Naive thymus-derived CD4-positive, alpha-beta T cell (primary cell): ENCODE results near the gene HIRIP3. TPM values are rescaled to one million over a fixed set of nuclear protein-coding genes. Genes with fewer than 3 reads are reported as not detected.

Experiments
- ATAC-seq: fragments of 150-1000 bp; cut with Tn5 transposase; 2 replicates; pipeline ENCODE4 v1.10.0; 2021; ENCODE audit warnings: mild to moderate bottlenecking, moderate library complexity
- CTCF ChIA-PET: fragments of 350-600 bp; sonication (Branson Sonifier 250); formaldehyde crosslinking; loops from one replicate; lab custom pipeline; 2021; ENCODE audit warnings: antibody characterized with exemption; lab: Charles Lee
- POLR2A ChIA-PET: fragments of 350-600 bp; sonication (Branson Sonifier 250); formaldehyde crosslinking; loops from one replicate; lab custom pipeline; 2021; ENCODE audit warnings: antibody characterized with exemption, inconsistent platforms; lab: Charles Lee
- DNase-seq, 9 donors: peaks; one replicate each; pipeline versions ENCODE4 v3.0.0 to v3.0.0-alpha.2; 2020 to 2022; ENCODE audit warnings: mixed read lengths in 1 of 9
- H3K27ac ChIP-seq: one replicate; pipeline ENCODE4 v1.7.0; 2013; ENCODE audit warnings: mild to moderate bottlenecking, low read depth, low read length, moderate library complexity
- H3K27me3 ChIP-seq, 2 donors: one replicate each; pipeline ENCODE4 v1.7.0; 2013; ENCODE audit warnings: low read length in 2 of 2, mild to moderate bottlenecking in 2 of 2, moderate library complexity in 2 of 2; ENCODE audit not compliant: control insufficient read depth in 2 of 2, insufficient read depth in 2 of 2
- H3K36me3 ChIP-seq, 3 experiments: 1 replicate in 2 of 3; 2 replicates in 1 of 3; pipeline ENCODE4 v1.7.0; 2013; ENCODE audit warnings: low read length in 3 of 3, mild to moderate bottlenecking in 3 of 3, moderate library complexity in 1 of 3; ENCODE audit not compliant: insufficient read depth in 3 of 3, control insufficient read depth in 2 of 3
- H3K4me1 ChIP-seq, 2 donors: one replicate each; pipeline ENCODE4 v1.7.0; 2013; ENCODE audit warnings: low read length in 2 of 2, mild to moderate bottlenecking in 2 of 2, moderate library complexity in 1 of 2; ENCODE audit not compliant: control insufficient read depth in 2 of 2, insufficient read depth in 2 of 2
- H3K4me3 ChIP-seq: 2 replicates; pipeline ENCODE4 v1.7.0; 2013; ENCODE audit warnings: mild to moderate bottlenecking, low read length
- H3K9me3 ChIP-seq, 3 experiments: 1 replicate in 2 of 3; 2 replicates in 1 of 3; pipeline ENCODE4 v1.7.0; 2013; ENCODE audit warnings: low read length in 3 of 3; ENCODE audit not compliant: control insufficient read depth in 2 of 3
- H3K27ac Mint-ChIP-seq, 9 donors: one replicate each; pipeline ENCODE4 v1.8.0; 2020 to 2022; ENCODE audit warnings: mixed read lengths in 9 of 9, mild to moderate bottlenecking in 8 of 9, moderate library complexity in 5 of 9, inconsistent platforms in 2 of 9
- H3K27me3 Mint-ChIP-seq, 5 donors: one replicate each; pipeline ENCODE4 v1.8.0; 2021 to 2022; ENCODE audit warnings: mixed read lengths in 5 of 5, mild to moderate bottlenecking in 1 of 5
- H3K36me3 Mint-ChIP-seq, 5 donors: one replicate each; pipeline ENCODE4 v1.8.0; 2020 to 2022; ENCODE audit warnings: mixed read lengths in 5 of 5, mild to moderate bottlenecking in 3 of 5, inconsistent platforms in 1 of 5
- H3K4me1 Mint-ChIP-seq, 7 donors: one replicate each; pipeline ENCODE4 v1.8.0; 2020 to 2022; ENCODE audit warnings: mixed read lengths in 7 of 7, mild to moderate bottlenecking in 3 of 7, inconsistent platforms in 1 of 7
- H3K4me3 Mint-ChIP-seq, 10 donors: one replicate each; pipeline ENCODE4 v1.8.0; 2020 to 2022; ENCODE audit warnings: mild to moderate bottlenecking in 10 of 10, mixed read lengths in 10 of 10, moderate library complexity in 6 of 10, inconsistent platforms in 2 of 10
- H3K9me3 Mint-ChIP-seq, 11 donors: one replicate each; pipeline ENCODE4 v1.8.0; 2020 to 2022; ENCODE audit warnings: mixed read lengths in 11 of 11, mild to moderate bottlenecking in 4 of 11, inconsistent platforms in 1 of 11, moderate library complexity in 1 of 11
- intact Hi-C, 2 donors: fragments of 100-400 bp; cut with micrococcal nuclease; formaldehyde crosslinking; loops; one replicate each; pipeline ENCODE4 v1.15.1; 2023
- polyA plus RNA-seq, 2 donors: library from polyadenylated mRNA; unstranded; fragments of 300-500 nt; fragmentation: Illumina TruSeq; gene quantifications; one replicate each; pipeline ENCODE4 v1.2.3, GENCODE V29; 2021
- total RNA-seq, 6 experiments: library from RNA in 5 of 6; stranded (reverse) in 5 of 6; gene quantifications; 1 replicate in 5 of 6; 2 replicates in 1 of 6; pipeline ENCODE4 v1.2.3 and lab custom pipeline; 2021 to 2026

Gene HIRIP3
- total and polyA plus RNA-seq, 7 experiments from 2014 or later = 14.4 to 37.6 (median 21.5) TPM

DNA sequence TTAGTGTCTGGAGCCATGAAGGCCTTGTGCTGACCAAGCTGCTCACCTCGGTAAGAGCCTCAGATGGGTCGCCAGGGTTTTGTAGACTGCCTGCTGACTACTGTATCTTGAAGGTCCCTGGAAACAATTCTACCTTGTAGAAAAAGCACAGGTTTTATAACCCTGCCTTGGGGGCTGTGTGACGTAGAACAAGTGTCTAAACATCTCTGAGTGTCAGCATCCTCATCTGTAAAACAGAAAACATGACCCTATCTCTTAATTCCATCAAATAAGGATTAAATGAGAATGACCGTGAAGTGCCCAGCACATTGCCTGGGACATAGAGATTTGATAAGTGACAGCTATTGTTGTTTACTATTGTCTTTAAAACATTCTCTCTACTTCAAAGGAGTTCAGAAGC, 27.2 kb downstream of the HIRIP3 start:
- CTCF ChIA-PET = no interaction called here
- H3K27ac Mint-ChIP-seq = peak overlapping the region in 1 of 9 donors; percentile 67
- POLR2A ChIA-PET = no interaction called here

GRCh38 chr16:29963021-29963743, 32.2 kb downstream of the HIRIP3 start:
- Mint-ChIP-seq H3K4me3 (peak overlapping the region; percentile 88 to 94 (median 92)), H3K36me3 (peaks cover 1 to 7% (median 2%) of the 10 kb centered on the region in 5 donors), H3K9me3 (peaks cover 0 to 2% (median 0%) of the 10 kb centered on the region in 11 donors), H3K4me1 (peaks cover 8 to 31% (median 23%) of the 10 kb centered on the region in 7 donors), H3K27ac (peak overlapping the region; percentile 86 to 97 (median 93)), H3K27me3 (no peaks in the 10 kb centered on the region)
- H3K27ac ChIP-seq = peak overlapping the region; percentile 85
- peaks cover 0 to 8% (median 0%) of the 10 kb centered on the region in 3 experiments for H3K36me3 ChIP-seq
- no peak overlapping the region for H3K4me3 ChIP-seq
- ChIA-PET POLR2A (interaction anchor here (0.7 to 6.6 kb wide), 6 partner anchors 10 to 116 kb away, joined by 3 to 79 read pairs (median 14); partner anchors contain the start of genes HIRIP3, INO80E, KCTD13 and TAOK2), CTCF (no interaction called here)
- no peaks in the 10 kb centered on the region for H3K27me3 ChIP-seq
- ATAC-seq = no peak
- H3K4me1 ChIP-seq = peaks cover 10 to 17% of the 10 kb centered on the region in 2 donors
- H3K9me3 ChIP-seq = no peaks in the 10 kb centered on the region
- intact Hi-C loops = loop anchor here (2.0 to 5.0 kb wide), 2 partner anchors 34 to 146 kb away; partner anchors contain the start of genes HIRIP3 (in 1 of the 2), INO80E (in 1 of the 2) and PAGR1 (in 1 of the 2)
- no peak for DNase-seq

More for the DNA sequence above, 27.2 kb downstream of the HIRIP3 start:
- Histone ChIP-seq H3K27me3 (no peaks in the 10 kb centered on the region), H3K27ac (no peak overlapping the region), H3K4me1 (peaks cover 0 to 1% of the 10 kb centered on the region in 2 donors), H3K9me3 (no peaks in the 10 kb centered on the region), H3K4me3 (no peak overlapping the region), H3K36me3 (peaks cover 0 to 16% (median 0%) of the 10 kb centered on the region in 3 experiments)
- no peak for DNase-seq
- ATAC-seq = no peak
- intact Hi-C loops = no loop called here
- no peak overlapping the region for H3K4me3 Mint-ChIP-seq
- no peaks in the 10 kb centered on the region for H3K9me3 Mint-ChIP-seq
- H3K27me3 Mint-ChIP-seq = no peaks in the 10 kb centered on the region
- H3K36me3 Mint-ChIP-seq = peaks cover 8 to 23% (median 18%) of the 10 kb centered on the region in 5 donors
- peaks cover 6 to 16% (median 13%) of the 10 kb centered on the region in 7 donors for H3K4me1 Mint-ChIP-seq

DNA sequence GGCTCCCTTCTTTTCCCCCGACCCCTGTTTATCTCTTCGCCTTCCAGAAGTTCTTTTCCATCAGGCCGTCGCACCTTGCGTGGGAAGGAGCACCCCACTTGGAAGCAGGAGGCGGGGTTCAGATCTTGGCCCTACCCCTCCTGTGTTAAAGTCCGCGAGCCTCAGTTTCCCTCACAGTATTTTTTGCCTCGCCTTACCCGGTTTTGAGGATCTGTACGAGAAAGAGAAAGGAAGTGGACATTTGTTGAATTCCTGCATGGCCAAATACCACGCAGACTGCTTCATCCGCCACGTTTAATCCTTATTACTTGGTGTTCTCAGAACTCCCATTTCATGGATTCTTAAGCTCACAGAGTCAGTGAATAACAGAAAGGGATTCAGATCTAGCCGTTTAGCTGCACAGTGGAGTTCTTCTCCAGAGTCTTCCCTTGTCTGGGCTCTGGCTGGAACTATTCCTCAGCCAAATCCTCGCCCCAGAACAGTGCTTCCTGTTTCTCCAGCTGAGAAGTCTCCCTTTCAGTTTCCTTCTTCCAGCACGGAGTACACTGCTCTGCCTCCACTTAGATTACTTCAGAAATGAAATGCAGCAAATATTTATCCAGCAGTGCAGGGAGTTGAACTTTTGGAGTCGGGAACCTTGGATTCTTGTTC, 32.9 kb downstream of the HIRIP3 start:
- peaks cover 0 to 4% (median 0%) of the 10 kb centered on the region in 5 donors for H3K36me3 Mint-ChIP-seq
- intact Hi-C loops = loop anchor here (1.0 to 5.0 kb wide), 5 partner anchors 11 to 146 kb away; partner anchors contain the start of genes INO80E (in 2 of the 2), CDIPT (in 1 of the 2), HIRIP3 (in 1 of the 2) and PAGR1 (in 1 of the 2)
- Histone ChIP-seq H3K27me3 (no peaks in the 10 kb centered on the region), H3K27ac (peak overlapping the region; percentile 85), H3K4me3 (peak overlapping the region; percentile 91), H3K36me3 (peaks cover 0 to 3% (median 0%) of the 10 kb centered on the region in 3 experiments), H3K4me1 (peaks cover 10 to 17% of the 10 kb centered on the region in 2 donors), H3K9me3 (no peaks in the 10 kb centered on the region)
- DNase-seq (no peak), ATAC-seq (no peak)
- peak overlapping the region; percentile 86 to 97 (median 93) for H3K27ac Mint-ChIP-seq
- no peaks in the 10 kb centered on the region for H3K27me3 Mint-ChIP-seq
- ChIA-PET CTCF (interaction anchor here (1.0 to 1.2 kb wide), 2 partner anchors 36 to 147 kb away, joined by 3 to 5 read pairs; partner anchors contain the start of genes KCTD13 and PAGR1), POLR2A (interaction anchor here (0.5 to 6.6 kb wide), 10 partner anchors 12 to 165 kb away, joined by 3 to 79 read pairs (median 4); partner anchors contain the start of genes CDIPT, HIRIP3, INO80E and KCTD13)
- H3K9me3 Mint-ChIP-seq = peaks cover 0 to 2% (median 0%) of the 10 kb centered on the region in 11 donors
- H3K4me3 Mint-ChIP-seq = peak overlapping the region; percentile 88 to 94 (median 92)
- peaks cover 8 to 31% (median 23%) of the 10 kb centered on the region in 7 donors for H3K4me1 Mint-ChIP-seq

GRCh38 chr16:29961479-29962343, 33.7 kb downstream of the HIRIP3 start, which contains the start of gene TMEM219:
Gene TMEM219 (plus strand): TSS chr16:29962079. CDS start chr16:29963144, 1,065 bp downstream.
- Histone ChIP-seq H3K4me1 (peaks cover 10 to 17% of the 10 kb centered on the region in 2 donors), H3K4me3 (peak within 1 kb of the TSS; percentile 91), H3K36me3 (peaks cover 0 to 3% (median 0%) of the 10 kb centered on the region in 3 experiments), H3K9me3 (no peaks in the 10 kb centered on the region), H3K27me3 (no peaks in the 10 kb centered on the region), H3K27ac (peak within 1 kb of the TSS; percentile 85)
- Mint-ChIP-seq H3K9me3 (peaks cover 0 to 2% (median 0%) of the 10 kb centered on the region in 11 donors), H3K36me3 (peaks cover 0 to 4% (median 0%) of the 10 kb centered on the region in 5 donors), H3K27me3 (no peaks in the 10 kb centered on the region), H3K4me1 (peaks cover 8 to 31% (median 23%) of the 10 kb centered on the region in 7 donors), H3K4me3 (peak within 1 kb of the TSS; percentile 88 to 94 (median 92)), H3K27ac (peak within 1 kb of the TSS; percentile 88 to 97 (median 95))
- peak; percentile 94 for ATAC-seq
- intact Hi-C loops = loop anchor here (1.0 to 5.0 kb wide), 7 partner anchors 12 to 145 kb away; partner anchors contain the start of genes INO80E (in 2 of the 2), KCTD13 (in 2 of the 2), TAOK2 (in 2 of the 2) and ALDOA (in 1 of the 2)
- POLR2A ChIA-PET = interaction anchor here (0.5 to 6.6 kb wide), 21 partner anchors 11 to 1137 kb away, joined by 3 to 79 read pairs (median 4); partner anchors contain the start of genes ALDOA, CDIPT, HIRIP3 and INO80E
- CTCF ChIA-PET = interaction anchor here (1.0 to 1.2 kb wide), 2 partner anchors 35 to 146 kb away, joined by 3 to 5 read pairs; partner anchors contain the start of genes KCTD13 and PAGR1
- DNase-seq = peak; percentile 90 to 99 (median 96)

DNA sequence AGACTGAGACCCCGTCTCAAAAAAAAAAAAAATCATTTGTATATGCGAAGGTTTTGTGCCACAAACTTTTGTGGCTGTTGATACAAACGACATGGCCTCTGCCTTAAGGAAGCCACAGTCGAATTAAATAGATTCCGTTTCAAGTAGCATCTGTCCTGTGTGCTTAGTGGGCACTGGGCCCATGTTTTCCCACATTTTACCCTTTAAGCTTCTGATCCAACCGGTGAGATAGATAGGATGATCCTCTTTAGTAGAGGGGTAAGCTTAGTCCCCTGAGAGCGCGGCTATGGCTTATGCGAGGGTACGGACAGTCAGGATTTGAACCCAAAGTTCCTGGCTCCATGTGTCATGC, 34.3 kb downstream of the HIRIP3 start:
- Histone ChIP-seq H3K36me3 (peaks cover 0 to 3% (median 0%) of the 10 kb centered on the region in 3 experiments), H3K4me1 (peaks cover 10 to 17% of the 10 kb centered on the region in 2 donors), H3K4me3 (peak overlapping the region; percentile 91), H3K27ac (peak overlapping the region; percentile 85), H3K9me3 (no peaks in the 10 kb centered on the region), H3K27me3 (no peaks in the 10 kb centered on the region)
- ChIA-PET CTCF (interaction anchor here (1.0 to 1.5 kb wide), 3 partner anchors 12 to 145 kb away, joined by 3 to 5 read pairs (median 3); partner anchors contain the start of genes KCTD13 and PAGR1), POLR2A (interaction anchor here (0.6 to 6.6 kb wide), 17 partner anchors 10 to 1136 kb away, joined by 3 to 79 read pairs (median 4); partner anchors contain the start of genes ALDOA, CDIPT, HIRIP3 and INO80E)
- Mint-ChIP-seq H3K27me3 (peaks cover 0 to under 1% (median 0%) of the 10 kb centered on the region in 5 donors), H3K4me3 (peak overlapping the region; percentile 86 to 94 (median 90)), H3K9me3 (peaks cover 0 to 2% (median 0%) of the 10 kb centered on the region in 11 donors), H3K36me3 (peaks cover 0 to 2% (median 0%) of the 10 kb centered on the region in 5 donors), H3K27ac (peak overlapping the region; percentile 88 to 97 (median 93)), H3K4me1 (peaks cover 8 to 30% (median 23%) of the 10 kb centered on the region in 7 donors)
- intact Hi-C loops = loop anchor here (1.0 to 5.0 kb wide), 4 partner anchors 12 to 104 kb away; partner anchors contain the start of genes KCTD13 (in 2 of the 2), ALDOA (in 1 of the 2), HIRIP3 (in 1 of the 2) and INO80E (in 1 of the 2)
- DNase-seq (no peak), ATAC-seq (no peak)
